ENCODE measurements around the gene PLA2R1.
"Not testable (repeated sequence)": the region's sequence is repeated elsewhere in the genome, so short reads cannot be mapped to it uniquely, and the experiment has no call there.

Gene PLA2R1

DNA sequence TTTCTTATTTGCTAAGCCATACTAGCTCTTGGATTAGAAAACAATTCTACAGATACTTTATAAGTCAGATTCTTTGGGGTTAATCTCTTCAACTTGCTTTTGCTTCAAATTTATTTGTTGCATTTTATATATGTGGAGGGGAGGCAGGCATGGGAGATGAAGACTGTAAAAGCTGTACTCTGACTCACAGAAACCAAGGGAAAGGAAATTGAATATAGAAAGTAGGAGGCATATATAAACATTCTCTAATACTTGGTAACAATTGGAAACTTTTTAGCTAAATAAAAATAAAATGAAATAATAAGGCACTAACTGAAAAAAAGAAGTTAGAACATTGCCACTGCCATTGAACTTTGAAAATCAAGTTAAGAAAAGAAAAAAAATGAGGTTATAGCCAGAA lies 21.3 kb downstream of the PLA2R1 start:
- CTCF ChIA-PET: interaction anchor here (0.7 kb wide), 1 partner anchor 410 kb away, joined by 3 read pairs; no protein-coding TSS in a partner anchor
- no peak overlapping the region for H3K27ac ChIP-seq
- POLR2A ChIA-PET (ENCODE audit: low non-redundant PET): no interaction called here
- DNase-seq (ENCODE audit: low spot score): no peak
- TF ChIP-seq, protein P1, sequence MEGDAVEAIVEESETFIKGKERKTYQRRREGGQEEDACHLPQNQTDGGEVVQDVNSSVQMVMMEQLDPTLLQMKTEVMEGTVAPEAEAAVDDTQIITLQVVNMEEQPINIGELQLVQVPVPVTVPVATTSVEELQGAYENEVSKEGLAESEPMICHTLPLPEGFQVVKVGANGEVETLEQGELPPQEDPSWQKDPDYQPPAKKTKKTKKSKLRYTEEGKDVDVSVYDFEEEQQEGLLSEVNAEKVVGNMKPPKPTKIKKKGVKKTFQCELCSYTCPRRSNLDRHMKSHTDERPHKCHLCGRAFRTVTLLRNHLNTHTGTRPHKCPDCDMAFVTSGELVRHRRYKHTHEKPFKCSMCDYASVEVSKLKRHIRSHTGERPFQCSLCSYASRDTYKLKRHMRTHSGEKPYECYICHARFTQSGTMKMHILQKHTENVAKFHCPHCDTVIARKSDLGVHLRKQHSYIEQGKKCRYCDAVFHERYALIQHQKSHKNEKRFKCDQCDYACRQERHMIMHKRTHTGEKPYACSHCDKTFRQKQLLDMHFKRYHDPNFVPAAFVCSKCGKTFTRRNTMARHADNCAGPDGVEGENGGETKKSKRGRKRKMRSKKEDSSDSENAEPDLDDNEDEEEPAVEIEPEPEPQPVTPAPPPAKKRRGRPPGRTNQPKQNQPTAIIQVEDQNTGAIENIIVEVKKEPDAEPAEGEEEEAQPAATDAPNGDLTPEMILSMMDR (conservative IDR thresholded peaks at IDR 0.05; ENCODE audit: low read depth): no peak

GRCh38 chr2:160039166-160039903 lies 23.1 kb downstream of the PLA2R1 start:
- H3K27ac ChIP-seq: no peak overlapping the region
- TF ChIP-seq, protein P1 (conservative IDR thresholded peaks at IDR 0.05; ENCODE audit: low read depth): no peak
- DNase-seq (ENCODE audit: low spot score): no peak
- POLR2A ChIA-PET (ENCODE audit: low non-redundant PET): no interaction called here
- CTCF ChIA-PET: no interaction called here

- DNase-seq (ENCODE audit: low spot score); POLR2A ChIA-PET (ENCODE audit: low non-redundant PET); CTCF ChIA-PET: not testable (repeated sequence)
- peak overlapping the region; percentile 40 for H3K27ac ChIP-seq
Measured at GRCh38 chr2:160038662-160039061, 23.8 kb downstream of the PLA2R1 start.

- no peak for DNase-seq (ENCODE audit: low spot score)
- TF ChIP-seq, protein P1 (conservative IDR thresholded peaks at IDR 0.05; ENCODE audit: low read depth): no peak
- H3K27ac ChIP-seq: peak overlapping the region; percentile 48
- POLR2A ChIA-PET (ENCODE audit: low non-redundant PET): no interaction called here
- CTCF ChIA-PET: no interaction called here
Measured at GRCh38 chr2:160036736-160037135, 25.7 kb downstream of the PLA2R1 start.

DNA sequence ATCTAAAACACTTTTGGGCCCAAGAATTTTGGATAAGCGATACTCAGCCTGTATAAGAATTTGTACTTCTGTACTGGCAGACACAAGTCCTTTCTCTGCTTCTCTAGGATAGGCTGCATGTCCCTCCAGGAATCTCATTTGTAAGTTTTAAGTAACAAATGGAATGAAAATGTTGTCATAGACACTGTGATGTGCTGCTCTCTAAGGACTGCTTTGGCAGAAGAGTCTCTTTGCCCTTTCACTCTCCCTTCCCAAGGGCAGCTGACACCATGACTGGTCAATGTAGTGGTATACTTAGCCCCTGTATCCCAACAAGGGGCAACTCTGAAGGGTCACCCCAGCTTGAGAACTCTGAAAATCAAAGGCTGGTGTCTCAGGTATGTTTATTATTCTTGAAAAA lies 27.3 kb downstream of the PLA2R1 start:
- DNase-seq (ENCODE audit: low spot score): no peak
- CTCF ChIA-PET: no interaction called here
- TF ChIP-seq, protein P1 (conservative IDR thresholded peaks at IDR 0.05; ENCODE audit: low read depth): no peak
- POLR2A ChIA-PET (ENCODE audit: low non-redundant PET): no interaction called here
- no peak overlapping the region for H3K27ac ChIP-seq

GRCh38 chr2:160034396-160034795 lies 28.0 kb downstream of the PLA2R1 start:
- peak overlapping the region; percentile 63 for H3K27ac ChIP-seq
- no peak for DNase-seq (ENCODE audit: low spot score)
- TF ChIP-seq, protein P1 (conservative IDR thresholded peaks at IDR 0.05; ENCODE audit: low read depth): no peak
- POLR2A ChIA-PET (ENCODE audit: low non-redundant PET): no interaction called here
- CTCF ChIA-PET: no interaction called here

GRCh38 chr2:160033732-160034392 lies 28.6 kb downstream of the PLA2R1 start:
- CTCF ChIA-PET: no interaction called here
- no peak overlapping the region for H3K27ac ChIP-seq
- TF ChIP-seq, protein P1 (conservative IDR thresholded peaks at IDR 0.05; ENCODE audit: low read depth): no peak
- POLR2A ChIA-PET (ENCODE audit: low non-redundant PET): no interaction called here
- peak; percentile 11 for DNase-seq (ENCODE audit: low spot score)

Measured in RWPE1 (cell line).